GM18861 (cell line): ENCODE data around the gene CBL.

Experiments used
- ATAC-seq: cut with Tn5 transposase; IDR thresholded peaks from one replicate; pipeline ENCODE4 v1.9.1; 2021; ENCODE audit not compliant: unreplicated experiment

Gene CBL

GRCh38 chr11:119307219-119307618 is 101.1 kb downstream of the CBL start:
- ATAC-seq = no peak

GRCh38 chr11:119307974-119308373 is 101.8 kb downstream of the CBL start:
- ATAC-seq = no peak

- no peak for ATAC-seq
Observed at GRCh38 chr11:119309411-119309810, 103.3 kb downstream of the CBL start.

- ATAC-seq = no peak
Observed at GRCh38 chr11:119309953-119310681, 104.0 kb downstream of the CBL start.

- ATAC-seq = no peak
Observed at GRCh38 chr11:119310682-119311052, 104.5 kb downstream of the CBL start.

GRCh38 chr11:119314726-119315125 is 108.6 kb downstream of the CBL start:
- no peak for ATAC-seq

GRCh38 chr11:119315131-119316015 is 109.2 kb downstream of the CBL start:
- no peak for ATAC-seq

- no peak for ATAC-seq
Observed at GRCh38 chr11:119316016-119316728, 110.0 kb downstream of the CBL start.

GRCh38 chr11:119316729-119317591 is 110.8 kb downstream of the CBL start, which contains the start of gene MCAM:
TSS of gene MCAM (minus strand) at chr11:119317130. CDS start at chr11:119317101, 29 bp downstream.
- no peak for ATAC-seq

- no peak for ATAC-seq
Observed at GRCh38 chr11:119317592-119318239, 111.6 kb downstream of the CBL start.

- ATAC-seq = peak; percentile 27
Observed at GRCh38 chr11:119318240-119319135, 112.3 kb downstream of the CBL start.

- ATAC-seq = no peak
Observed at GRCh38 chr11:119319136-119319699, 113.1 kb downstream of the CBL start.

- ATAC-seq = no peak
Observed at GRCh38 chr11:119319700-119320239, 113.6 kb downstream of the CBL start.

GRCh38 chr11:119320240-119320775 is 114.2 kb downstream of the CBL start:
- no peak for ATAC-seq

- peak; percentile 35 for ATAC-seq
Observed at GRCh38 chr11:119320776-119321524, 114.8 kb downstream of the CBL start.

GRCh38 chr11:119322360-119322739 is 116.2 kb downstream of the CBL start:
- ATAC-seq = no peak

GRCh38 chr11:119322921-119323531 is 116.9 kb downstream of the CBL start:
- no peak for ATAC-seq
